IMR-90 (cell line): ENCODE measurements around the gene MAP3K5. TPM values are rescaled to one million over a fixed set of nuclear protein-coding genes. Genes with fewer than 3 reads are reported as not detected.

ENCODE experiments used
- ATAC-seq: fragments of 200-7000 bp; cut with Tn5 transposase; 2 replicates; pipeline ENCODE4 v1.9.1; 2020; ENCODE audit warnings: low read depth, mild to moderate bottlenecking, moderate library complexity
- BruUV-seq: library from RNA; stranded (reverse); fragments of 400-500 nt; replicated peaks from 2 replicates; lab custom pipeline; 2021; lab: Mats Ljungman, UMichigan
- CTCF ChIA-PET: fragments of 300-600 bp; formaldehyde crosslinking; extraction: SDS; loops from one replicate; lab custom pipeline; 2021; ENCODE audit warnings: antibody characterized with exemption; lab: Yijun Ruan, JAX
- POLR2A ChIA-PET: fragments of 300-600 bp; sonication (Branson Sonifier 250); formaldehyde crosslinking; loops from one replicate; lab custom pipeline; 2022; ENCODE audit warnings: antibody characterized with exemption; ENCODE audit not compliant: unreplicated experiment; lab: Charles Lee
- DNase-seq: peaks from one replicate; pipeline ENCODE4 v3.0.0; 2013
- H2AFZ ChIP-seq: replicated peaks from 2 replicates; pipeline ENCODE3; 2013; ENCODE audit warnings: low read length, mild to moderate bottlenecking; ENCODE audit not compliant: poor library complexity
- H2AK5ac ChIP-seq: 2 replicates; pipeline ENCODE4 v1.6.1; 2013; ENCODE audit warnings: low read depth, low read length, inconsistent platforms
- H2AK9ac ChIP-seq: replicated peaks from 2 replicates; pipeline ENCODE3; 2013; ENCODE audit warnings: mild to moderate bottlenecking, low read depth, low read length, moderate library complexity; ENCODE audit not compliant: poor library complexity
- H2BK120ac ChIP-seq: 2 replicates; pipeline ENCODE4 v1.6.1; 2013; ENCODE audit warnings: low read depth, low read length, inconsistent platforms
- H2BK15ac ChIP-seq: 3 replicates; pipeline ENCODE4 v1.6.1; 2013; ENCODE audit warnings: low read depth, low read length, inconsistent platforms
- H2BK20ac ChIP-seq: 2 replicates; pipeline ENCODE4 v1.6.1; 2013; ENCODE audit warnings: low read depth, mild to moderate bottlenecking, inconsistent platforms, low read length, moderate library complexity
- H2BK5ac ChIP-seq: 2 replicates; pipeline ENCODE4 v1.6.1; 2013; ENCODE audit warnings: mild to moderate bottlenecking, low read depth, low read length, inconsistent platforms; ENCODE audit not compliant: poor library complexity, severe bottlenecking
- H3K14ac ChIP-seq: replicated peaks from 2 replicates; pipeline ENCODE4 v1.6.1; 2013; ENCODE audit warnings: low read depth, low read length, inconsistent platforms
- H3K18ac ChIP-seq: 2 replicates; pipeline ENCODE4 v1.6.1; 2013; ENCODE audit warnings: low read depth, low read length, control low read depth
- H3K23ac ChIP-seq: 2 replicates; pipeline ENCODE4 v1.6.1; 2013; ENCODE audit warnings: low read depth, low read length, inconsistent platforms
- H3K27ac ChIP-seq: 2 replicates; pipeline ENCODE4 v1.5.1; 2013; ENCODE audit warnings: mild to moderate bottlenecking, control low read depth, low read length; ENCODE audit not compliant: insufficient read depth
- H3K27me3 ChIP-seq: 2 replicates; pipeline ENCODE4 v1.6.1; 2013; ENCODE audit warnings: low read length; ENCODE audit not compliant: control insufficient read depth, insufficient read depth
- H3K36me3 ChIP-seq: 2 replicates; pipeline ENCODE4 v1.6.1; 2013; ENCODE audit warnings: low read length, mixed read lengths; ENCODE audit not compliant: control insufficient read depth, insufficient read depth
- H3K4ac ChIP-seq: 2 replicates; pipeline ENCODE4 v1.6.1; 2013; ENCODE audit warnings: low read depth, low read length, inconsistent platforms
- H3K4me1 ChIP-seq: 2 replicates; pipeline ENCODE4 v1.6.1; 2013; ENCODE audit warnings: low read length, mixed read lengths; ENCODE audit not compliant: control insufficient read depth, insufficient read depth
- H3K4me2 ChIP-seq: 2 replicates; pipeline ENCODE4 v1.6.1; 2013; ENCODE audit warnings: low read depth, mild to moderate bottlenecking, control low read depth, low read length, moderate library complexity
- H3K4me3 ChIP-seq: 2 replicates; pipeline ENCODE4 v1.5.1; 2013; ENCODE audit warnings: low read depth, mild to moderate bottlenecking, control low read depth, low read length, moderate library complexity; ENCODE audit not compliant: insufficient read depth
- H3K56ac ChIP-seq: 2 replicates; pipeline ENCODE4 v1.6.1; 2013; ENCODE audit warnings: low read length, inconsistent platforms; ENCODE audit not compliant: insufficient read depth; ENCODE audit errors: extremely low read depth
- H3K79me1 ChIP-seq, 2 experiments: 2 replicates each; pipeline ENCODE4 v1.6.1; 2013; ENCODE audit warnings: low read length in 2 of 2, inconsistent platforms in 1 of 2, low read depth in 1 of 2
- H3K9ac ChIP-seq: 2 replicates; pipeline ENCODE4 v1.6.1; 2013; ENCODE audit warnings: low read depth, low read length, control low read depth
- H3K9me1 ChIP-seq: 2 replicates; pipeline ENCODE4 v1.6.1; 2013; ENCODE audit warnings: low read length, inconsistent platforms; ENCODE audit not compliant: insufficient read depth
- H3K9me3 ChIP-seq: 2 replicates; pipeline ENCODE4 v1.6.1; 2013; ENCODE audit warnings: low read length; ENCODE audit not compliant: control insufficient read depth, insufficient read depth
- H4K20me1 ChIP-seq: 2 replicates; pipeline ENCODE4 v1.6.1; 2013; ENCODE audit warnings: low read length, inconsistent platforms; ENCODE audit not compliant: insufficient read depth
- H4K5ac ChIP-seq: 2 replicates; pipeline ENCODE4 v1.6.1; 2013; ENCODE audit warnings: mild to moderate bottlenecking, low read depth, low read length, control low read depth
- H4K8ac ChIP-seq, 2 experiments: 2 replicates each; pipeline ENCODE4 v1.6.1; 2013; ENCODE audit warnings: low read depth in 2 of 2, low read length in 2 of 2, control low read depth in 1 of 2, inconsistent platforms in 1 of 2
- H4K91ac ChIP-seq: 2 replicates; pipeline ENCODE4 v1.6.1; 2013; ENCODE audit warnings: low read depth, low read length, inconsistent platforms; ENCODE audit not compliant: insufficient read depth
- BHLHE40 ChIP-seq: fragments of 150-350 bp; IDR thresholded peaks from 2 replicates; pipeline ENCODE4 v1.6.1; 2016; ENCODE audit warnings: mild to moderate bottlenecking, low read depth, low read length
- CEBPB ChIP-seq: IDR thresholded peaks from 2 replicates; pipeline ENCODE4 v1.6.1; 2012; ENCODE audit warnings: low read depth, low read length, improper control_type of control experiment
- CHD1 ChIP-seq: IDR thresholded peaks from 2 replicates; pipeline ENCODE4 v1.6.1; 2012; ENCODE audit warnings: low read depth, low read length, improper control_type of control experiment
- FOS ChIP-seq: fragments of 150-350 bp; IDR thresholded peaks from 2 replicates; pipeline ENCODE4 v1.6.1; 2016; ENCODE audit warnings: low read depth, low read length
- MAFK ChIP-seq: IDR thresholded peaks from 2 replicates; pipeline ENCODE4 v1.6.1; 2012; ENCODE audit warnings: low read depth, low read length, improper control_type of control experiment
- MAZ ChIP-seq: IDR thresholded peaks from 2 replicates; pipeline ENCODE4 v1.6.1; 2012; ENCODE audit warnings: low read depth, mild to moderate bottlenecking, low read length, improper control_type of control experiment, moderate library complexity, borderline replicate concordance
- MXI1 ChIP-seq: IDR thresholded peaks from 2 replicates; pipeline ENCODE4 v1.6.1; 2012; ENCODE audit warnings: low read depth, mild to moderate bottlenecking, low read length, moderate library complexity, borderline replicate concordance
- RAD21 ChIP-seq: IDR thresholded peaks from 2 replicates; pipeline ENCODE4 v1.6.1; 2012; ENCODE audit warnings: low read length, improper control_type of control experiment
- RCOR1 ChIP-seq: IDR thresholded peaks from 2 replicates; pipeline ENCODE4 v1.6.1; 2012; ENCODE audit warnings: mild to moderate bottlenecking, low read length, improper control_type of control experiment; ENCODE audit not compliant: insufficient replicate concordance
- RFX5 ChIP-seq: IDR thresholded peaks from 2 replicates; pipeline ENCODE4 v1.8.0; 2012; ENCODE audit warnings: low read depth, mild to moderate bottlenecking, low read length, moderate library complexity
- WGBS, 2 experiments: methylation state at CpG; one replicate each; pipeline versions ENCODE4 v1.1.5 to v1.1.7; 2013; ENCODE audit warnings: missing lambda C conversion rate in 2 of 2; ENCODE audit not compliant: insufficient read length in 1 of 2; ENCODE audit errors: extremely low coverage in 2 of 2; 5-methylcytosine and 5-hydroxymethylcytosine counted together
- dilution Hi-C: fragments of 300-500 bp; cut with HindIII; formaldehyde crosslinking; loops from one replicate; pipeline ENCODE4 v1.14.3; 2018; ENCODE audit warnings: low sequenced_read_pairs; ENCODE audit not compliant: unreplicated experiment
- in situ Hi-C: fragments of 300-500 bp; cut with MboI; formaldehyde crosslinking; loops from 3 replicates; pipeline ENCODE4 v1.14.3; 2019; ENCODE audit warnings: low sequenced_read_pairs, inconsistent platforms, mixed read lengths
- intact Hi-C: fragments of 100-400 bp; cut with micrococcal nuclease; formaldehyde crosslinking; loops from 2 replicates; pipeline ENCODE4 v1.10.0; 2022
- polyA plus RNA-seq, 3 experiments: library from polyadenylated mRNA; depleted of rRNA; stranded (reverse); fragments of >200 nt; gene quantifications; 2 replicates each; pipeline ENCODE4 v1.2.3, GENCODE V29; 2012; ENCODE audit warnings: low replicate concordance in 1 of 3
- total RNA-seq: library from RNA; depleted of rRNA; stranded (reverse); fragments of >200 nt; gene quantifications from 2 replicates; pipeline ENCODE4 v1.2.3, GENCODE V29; 2012
- TF ChIP-seq, protein P1 (sequence below): fragments of 150-350 bp; IDR thresholded peaks from 2 replicates; pipeline ENCODE4 v1.6.1; 2016; ENCODE audit warnings: low read depth, mild to moderate bottlenecking, low read length, moderate library complexity, borderline replicate concordance

MAP3K5 gene
- total and polyA plus RNA-seq, 2 of the 4 experiments (the other 2 are of a cell fraction) = 5.4 to 17.6 TPM

DNA sequence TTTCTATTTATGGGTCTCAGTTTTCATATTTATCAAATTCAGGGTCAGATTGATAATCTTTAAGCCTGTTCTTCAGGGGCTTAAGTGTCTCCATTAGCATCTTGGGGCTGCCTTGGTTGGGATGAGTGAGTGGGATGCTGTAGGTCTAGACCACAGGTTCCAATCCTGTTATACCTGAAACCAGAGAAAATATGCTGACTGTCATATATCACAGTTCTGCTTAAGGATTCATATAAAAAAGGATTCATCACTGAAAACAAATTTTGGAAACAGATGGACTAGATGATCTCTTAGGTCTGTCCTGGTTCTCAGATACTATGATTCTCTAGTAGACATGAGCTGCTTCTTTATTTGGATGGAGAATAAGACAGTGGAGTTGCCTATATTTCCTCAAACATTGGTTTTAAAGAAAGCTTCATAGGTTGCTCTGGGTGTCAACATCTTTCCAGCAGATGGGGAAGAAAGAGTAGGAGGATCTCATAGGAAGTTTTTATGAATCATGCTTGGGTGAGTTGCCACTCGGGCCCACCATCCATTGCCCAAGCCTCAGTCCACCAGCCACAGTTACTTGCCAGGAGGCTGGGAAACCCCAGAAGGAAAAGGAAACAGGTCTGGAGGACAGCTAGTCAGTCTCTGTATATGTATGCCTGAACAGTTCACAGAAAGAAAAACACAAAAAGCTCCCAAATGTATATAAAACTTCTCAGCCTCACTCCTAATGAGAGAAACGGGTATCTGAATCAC lies 199.2 kb downstream of the MAP3K5 start:
- Histone ChIP-seq H2BK20ac (peak overlapping the region; percentile 88), H3K27me3 (no peaks in the 10 kb centered on the region), H3K4me3 (no peak overlapping the region), H3K79me1 (peaks cover 5 to 48% of the 10 kb centered on the region in 2 experiments), H3K27ac (peak overlapping the region; percentile 88), H3K9me1 (peaks cover 13% of the 10 kb centered on the region), H2BK120ac (peak overlapping the region; percentile 95), H3K14ac (peak overlapping the region; percentile 59), H4K8ac (peak overlapping the region; percentile 3 to 76; a peak in 3 of 4 replicates), H3K9ac (no peak overlapping the region), H2AFZ (no peak overlapping the region), H3K4me2 (no peak overlapping the region), H4K20me1 (no peaks in the 10 kb centered on the region), H3K23ac (peak overlapping the region; percentile 46), H2BK5ac (peak overlapping the region; percentile 90), H3K4me1 (peaks cover 13% of the 10 kb centered on the region), H3K9me3 (no peaks in the 10 kb centered on the region), H2AK9ac (no peak overlapping the region), H3K56ac (peak overlapping the region; percentile 49), H3K18ac (peak overlapping the region; percentile 96), H2BK15ac (peak overlapping the region; percentile 39; the same call in 2 of the 3 replicates), H2AK5ac (peak overlapping the region; percentile 78), H3K36me3 (peaks cover 19% of the 10 kb centered on the region), H4K91ac (peak overlapping the region; percentile 78), H3K4ac (peak overlapping the region; percentile 92), H4K5ac (peak overlapping the region; percentile 94)
- TF ChIP-seq, protein P1, sequence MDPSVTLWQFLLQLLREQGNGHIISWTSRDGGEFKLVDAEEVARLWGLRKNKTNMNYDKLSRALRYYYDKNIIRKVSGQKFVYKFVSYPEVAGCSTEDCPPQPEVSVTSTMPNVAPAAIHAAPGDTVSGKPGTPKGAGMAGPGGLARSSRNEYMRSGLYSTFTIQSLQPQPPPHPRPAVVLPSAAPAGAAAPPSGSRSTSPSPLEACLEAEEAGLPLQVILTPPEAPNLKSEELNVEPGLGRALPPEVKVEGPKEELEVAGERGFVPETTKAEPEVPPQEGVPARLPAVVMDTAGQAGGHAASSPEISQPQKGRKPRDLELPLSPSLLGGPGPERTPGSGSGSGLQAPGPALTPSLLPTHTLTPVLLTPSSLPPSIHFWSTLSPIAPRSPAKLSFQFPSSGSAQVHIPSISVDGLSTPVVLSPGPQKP = no peak
- no peak for TF ChIP-seq MXI1
- TF ChIP-seq RCOR1 = no peak
- TF ChIP-seq FOS = peak; percentile 47; the same call in 1 of the 2 replicates
- TF ChIP-seq MAFK = peak; percentile 78
- TF ChIP-seq MAZ = no peak
- TF ChIP-seq CHD1 = no peak
- peak; percentile 79 for TF ChIP-seq CEBPB
- no peak for TF ChIP-seq RAD21
- TF ChIP-seq BHLHE40 = no peak
- TF ChIP-seq RFX5 = no peak
- in situ Hi-C loops = no loop called here
- CTCF ChIA-PET = interaction anchor here (1.6 to 1.8 kb wide), 2 partner anchors 51 to 199 kb away, joined by 5 to 7 read pairs; partner anchors contain the start of gene MAP3K5
- dilution Hi-C loops = no loop called here
- intact Hi-C loops = no loop called here
- POLR2A ChIA-PET = interaction anchor here (1.3 to 2.2 kb wide), 2 partner anchors 17 to 199 kb away, joined by 3 to 7 read pairs; partner anchors contain the start of gene MAP3K5
- DNase-seq = peak; percentile 86
- ATAC-seq = peak; percentile 20; the same call in 1 of the 2 replicates
- WGBS, 2 experiments = no CpG with 5 or more reads among the region's 2 CpGs
- no TSS peak for BruUV-seq
